Measurements from ENCODE around the gene C14orf39.

The C14orf39 gene, protein sequence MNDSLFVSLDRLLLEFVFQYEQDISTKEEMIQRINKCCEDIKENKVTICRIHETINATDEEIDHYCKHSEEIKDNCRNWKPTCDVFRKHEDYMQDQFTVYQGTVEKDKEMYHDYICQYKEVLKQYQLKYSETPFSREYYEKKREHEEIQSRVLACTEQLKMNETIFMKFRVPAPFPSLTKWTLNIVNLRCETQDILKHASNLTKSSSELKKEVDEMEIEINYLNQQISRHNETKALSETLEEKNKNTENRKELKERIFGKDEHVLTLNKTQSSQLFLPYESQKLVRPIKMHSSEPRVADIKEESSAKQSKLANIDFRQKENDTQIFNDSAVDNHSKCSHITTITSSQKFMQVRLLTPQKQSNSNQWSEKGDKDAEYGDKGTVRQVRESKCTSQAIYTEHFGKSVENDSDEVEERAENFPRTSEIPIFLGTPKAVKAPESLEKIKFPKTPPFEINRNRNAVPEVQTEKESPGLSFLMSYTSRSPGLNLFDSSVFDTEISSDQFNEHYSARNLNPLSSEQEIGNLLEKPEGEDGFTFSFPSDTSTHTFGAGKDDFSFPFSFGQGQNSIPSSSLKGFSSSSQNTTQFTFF

DNA sequence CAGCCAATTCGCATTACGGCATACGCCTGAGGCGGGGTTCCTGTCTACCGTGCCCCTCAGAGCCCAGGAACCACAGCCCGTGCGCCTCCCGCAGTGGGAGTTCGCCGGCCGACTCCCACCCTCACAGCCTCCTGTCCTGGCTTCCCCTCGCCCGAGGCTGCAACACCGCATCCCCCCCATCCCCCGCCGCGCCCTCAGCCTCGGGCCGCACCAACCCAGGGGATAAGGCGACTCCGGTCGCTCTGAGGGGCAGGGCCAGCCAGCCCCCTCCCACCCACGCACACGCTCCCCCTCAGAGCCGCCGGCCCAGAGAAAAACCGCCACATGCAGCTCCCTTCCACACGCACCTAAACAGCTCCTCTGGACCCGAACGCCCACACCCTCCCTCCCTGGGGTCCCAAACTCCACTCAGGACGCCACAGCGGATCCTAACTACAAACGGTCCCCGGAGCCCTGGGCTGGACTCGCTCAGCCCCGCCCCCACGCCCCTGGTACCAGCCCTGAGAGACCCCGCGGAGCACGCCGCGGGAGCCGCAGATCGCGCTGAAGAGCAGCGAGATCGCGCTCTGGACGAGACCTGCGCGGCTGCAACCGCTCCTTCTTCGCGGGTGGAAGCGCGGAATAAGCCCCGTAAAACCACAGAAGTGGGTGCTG lies at the start of gene C14orf39:
TSS of gene C14orf39 (minus strand) at position 466 of the 654 bp plus-strand sequence. CDS start 985 bp downstream, outside the sequence.
- DNase-seq = no peak

DNA sequence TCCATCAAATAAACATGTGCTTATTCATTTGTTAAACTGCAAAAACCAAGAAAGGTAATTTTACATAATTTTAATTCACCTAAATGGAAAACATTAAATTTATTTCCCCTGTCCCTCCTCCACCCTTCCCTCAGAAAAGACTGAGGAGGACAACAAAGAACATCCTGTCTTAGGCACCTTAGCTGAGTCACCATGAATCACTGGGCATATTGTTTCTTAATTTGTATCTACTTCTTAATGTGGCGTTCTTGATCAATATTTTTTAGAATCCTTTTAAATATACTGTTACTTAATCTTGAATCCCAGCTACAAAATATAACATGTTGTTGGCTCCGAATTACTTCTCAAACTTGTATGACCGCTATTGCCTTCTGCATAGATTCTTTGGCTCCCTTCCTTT lies 46.6 kb upstream of the C14orf39 start:
- DNase-seq = no peak

DNA sequence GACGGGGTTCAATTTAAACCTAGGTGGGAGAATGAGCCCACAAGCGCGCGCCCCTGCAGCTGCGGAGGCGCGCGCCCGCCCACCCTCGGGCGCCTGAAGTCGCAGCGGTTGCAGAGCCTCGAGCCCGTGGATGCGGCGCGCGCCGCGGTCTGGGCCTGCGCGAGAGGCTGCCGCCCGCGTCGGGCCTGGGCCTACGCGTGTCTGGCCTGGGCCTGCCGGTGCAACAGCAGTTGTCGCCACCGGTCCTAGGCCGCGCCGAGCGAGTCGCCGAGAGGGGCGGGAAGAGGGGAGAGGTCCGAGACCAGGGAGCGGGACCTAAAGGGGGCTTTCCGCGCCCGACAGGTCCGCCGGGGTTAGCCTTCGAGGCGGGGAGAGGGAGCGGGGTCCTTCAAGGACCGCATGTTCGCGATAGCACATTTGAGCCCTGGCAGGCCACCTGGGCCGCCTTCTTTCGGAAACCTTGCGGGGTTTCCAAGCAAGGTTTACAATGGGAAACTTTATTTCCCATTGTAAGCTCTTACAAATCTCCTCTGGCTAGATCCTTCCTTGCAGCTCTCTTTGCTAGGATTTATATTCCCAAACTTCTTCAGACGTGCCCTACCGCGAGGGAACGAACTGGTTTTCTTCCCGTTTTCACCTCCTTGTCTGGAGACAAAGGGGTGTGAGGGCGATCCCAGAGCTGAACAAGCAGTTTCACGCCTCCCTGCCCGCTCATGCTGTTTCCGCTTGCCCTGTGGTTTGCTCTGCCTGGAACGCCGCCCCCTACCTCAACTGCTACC lies 29.8 kb upstream of the C14orf39 start:
- DNase-seq = no peak

- no peak for DNase-seq
Observed at GRCh38 chr14:60514741-60515491, 29.1 kb upstream of the C14orf39 start.

GRCh38 chr14:60514378-60514740 lies 28.5 kb upstream of the C14orf39 start:
- no peak for DNase-seq

DNA sequence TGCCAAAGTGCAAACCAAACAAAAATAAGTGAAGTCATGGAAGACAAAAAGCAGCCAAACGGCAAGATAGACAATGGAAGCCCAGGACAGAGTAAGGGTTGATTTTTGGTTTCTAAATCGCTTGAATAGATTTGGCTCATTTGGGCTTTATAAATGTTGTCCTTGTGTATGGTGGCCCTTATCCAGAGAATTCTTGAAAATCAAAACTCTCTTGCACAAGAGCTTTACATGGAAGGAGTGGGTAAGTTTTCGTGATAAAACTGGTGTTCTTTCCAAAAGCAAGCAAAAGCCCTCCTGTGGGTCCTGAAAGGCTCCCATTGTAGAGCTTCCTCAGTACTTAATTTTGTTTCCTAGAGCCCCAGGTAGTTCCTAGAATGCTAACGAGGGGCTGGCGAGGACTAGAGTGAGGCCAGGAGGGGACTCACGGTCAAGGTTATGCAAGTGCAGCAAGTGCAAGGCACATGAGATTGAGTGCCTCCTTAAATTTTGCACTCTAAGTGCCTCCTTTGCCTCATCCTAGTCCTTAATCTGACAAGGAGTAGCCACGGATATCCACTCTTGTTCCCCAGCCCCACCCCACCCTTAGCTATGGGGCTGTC lies 27.2 kb upstream of the C14orf39 start:
- DNase-seq = no peak

- no peak for DNase-seq
Observed at GRCh38 chr14:60512126-60512525, 26.3 kb upstream of the C14orf39 start.

- DNase-seq = no peak
Observed at GRCh38 chr14:60510951-60511599, 25.2 kb upstream of the C14orf39 start.

GRCh38 chr14:60510254-60510950 lies 24.5 kb upstream of the C14orf39 start:
- DNase-seq = no peak

DNA sequence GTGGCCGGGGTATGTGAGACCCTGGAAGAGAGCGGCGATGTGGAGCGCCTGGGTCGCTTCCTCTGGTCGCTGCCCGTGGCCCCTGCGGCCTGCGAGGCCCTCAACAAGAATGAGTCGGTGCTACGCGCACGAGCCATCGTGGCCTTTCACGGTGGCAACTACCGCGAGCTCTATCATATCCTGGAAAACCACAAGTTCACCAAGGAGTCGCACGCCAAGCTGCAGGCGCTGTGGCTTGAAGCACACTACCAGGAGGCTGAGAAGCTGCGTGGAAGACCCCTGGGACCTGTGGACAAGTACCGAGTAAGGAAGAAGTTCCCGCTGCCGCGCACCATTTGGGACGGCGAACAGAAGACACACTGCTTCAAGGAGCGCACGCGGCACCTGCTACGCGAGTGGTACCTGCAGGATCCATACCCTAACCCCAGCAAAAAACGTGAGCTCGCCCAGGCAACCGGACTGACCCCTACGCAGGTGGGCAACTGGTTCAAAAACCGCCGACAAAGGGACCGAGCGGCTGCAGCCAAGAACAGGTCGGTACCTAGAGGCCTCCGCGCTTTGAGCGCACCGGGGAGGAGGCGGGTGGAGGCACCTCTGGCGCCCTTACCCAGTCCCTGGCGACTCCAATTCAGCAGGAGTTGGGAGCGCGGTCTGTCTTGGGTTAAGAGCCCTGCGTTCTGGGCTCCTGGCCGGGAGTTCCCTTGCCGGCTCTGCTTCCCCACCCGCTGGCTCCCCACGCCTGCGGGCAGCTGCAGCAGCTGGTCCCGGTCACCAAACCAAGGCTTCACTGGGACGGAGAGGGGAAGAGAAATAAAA lies 23.8 kb upstream of the C14orf39 start:
- no peak for DNase-seq

DNA sequence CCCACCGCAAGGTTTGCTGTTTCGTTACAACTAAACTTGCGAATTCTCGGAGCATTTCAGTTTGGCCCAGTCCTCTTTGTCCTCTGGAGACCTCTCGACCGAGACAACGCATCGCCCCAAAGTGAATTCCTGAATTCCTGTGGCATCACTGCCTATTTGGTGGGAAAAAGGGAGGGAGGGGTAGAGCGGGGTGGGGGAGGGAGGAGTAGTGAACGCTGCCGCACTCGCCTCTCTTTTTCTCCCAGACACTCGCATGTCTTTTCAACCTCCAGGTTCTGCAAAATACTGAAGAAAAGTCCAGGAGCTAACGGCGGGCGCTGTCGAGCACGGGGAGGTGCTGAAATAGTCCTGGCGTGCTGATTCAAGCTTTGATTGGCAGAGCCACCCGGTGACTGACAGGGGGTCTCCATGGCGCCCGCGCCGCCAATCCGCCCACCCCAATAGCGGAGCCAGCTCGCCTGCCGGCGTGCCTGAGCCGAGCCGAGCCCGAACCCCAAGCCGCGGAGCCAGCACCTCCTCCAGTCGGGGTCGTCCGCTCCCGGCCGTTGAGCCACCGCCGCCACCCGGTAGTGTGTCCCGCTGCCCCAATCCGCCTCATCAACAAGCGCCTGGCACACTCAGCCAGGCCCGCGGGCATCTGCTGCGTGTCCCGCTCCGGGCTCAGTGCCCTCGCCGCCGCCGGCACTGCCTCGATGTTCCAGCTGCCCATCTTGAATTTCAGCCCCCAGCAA lies 23.0 kb upstream of the C14orf39 start, which contains the start of gene SIX6:
TSS of gene SIX6 (plus strand) at position 440 of the 731 bp plus-strand sequence. CDS start at position 693, 253 bp downstream.
- no peak for DNase-seq

- DNase-seq = no peak
Observed at GRCh38 chr14:60508363-60508706, 22.5 kb upstream of the C14orf39 start.

DNA sequence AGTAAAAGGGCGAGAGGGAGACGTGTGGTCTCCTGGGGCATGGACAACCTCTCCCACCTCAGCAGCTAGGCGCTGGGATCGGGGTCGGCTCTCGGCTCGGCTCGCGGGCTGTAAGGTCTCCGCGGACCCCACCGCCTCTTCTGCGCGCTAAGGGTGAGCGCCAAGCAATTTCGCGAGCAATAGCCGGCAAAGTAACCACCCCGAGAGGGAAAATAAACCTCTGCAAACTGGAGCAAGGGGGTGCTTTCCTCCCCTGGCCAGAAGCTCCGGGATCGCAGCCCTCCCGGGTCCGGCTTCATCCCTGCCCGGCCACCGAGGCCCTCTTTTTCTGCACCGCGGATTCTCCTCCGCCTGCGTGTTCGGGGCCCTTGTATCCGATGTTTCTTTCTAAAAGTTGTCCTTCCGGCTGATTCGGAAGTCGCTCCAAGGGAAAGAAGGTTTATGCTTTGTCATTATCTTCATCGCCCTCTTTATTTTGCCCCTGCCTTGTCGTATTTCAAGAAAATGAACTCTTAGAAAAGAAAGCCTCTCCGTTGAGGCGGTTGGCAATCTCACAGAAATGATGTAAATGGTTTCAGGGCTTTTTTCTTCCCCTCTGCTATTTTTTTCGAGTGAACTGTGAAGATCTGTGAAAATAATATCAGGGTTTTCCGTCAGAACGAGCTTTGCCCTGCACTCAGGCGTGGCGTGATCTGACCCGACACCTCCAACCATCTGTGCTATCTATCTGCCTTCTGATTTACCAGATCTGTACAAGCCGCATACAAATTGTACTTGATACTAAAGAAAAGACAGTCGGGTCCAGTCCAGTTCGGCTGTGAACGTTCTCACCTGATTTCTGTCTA lies 21.3 kb upstream of the C14orf39 start:
- no peak for DNase-seq

- DNase-seq = no peak
Observed at GRCh38 chr14:60506462-60506984, 20.7 kb upstream of the C14orf39 start.

GRCh38 chr14:60506010-60506409 lies 20.1 kb upstream of the C14orf39 start:
- no peak for DNase-seq

- DNase-seq = no peak
Observed at GRCh38 chr14:60505448-60505847, 19.6 kb upstream of the C14orf39 start.

DNA sequence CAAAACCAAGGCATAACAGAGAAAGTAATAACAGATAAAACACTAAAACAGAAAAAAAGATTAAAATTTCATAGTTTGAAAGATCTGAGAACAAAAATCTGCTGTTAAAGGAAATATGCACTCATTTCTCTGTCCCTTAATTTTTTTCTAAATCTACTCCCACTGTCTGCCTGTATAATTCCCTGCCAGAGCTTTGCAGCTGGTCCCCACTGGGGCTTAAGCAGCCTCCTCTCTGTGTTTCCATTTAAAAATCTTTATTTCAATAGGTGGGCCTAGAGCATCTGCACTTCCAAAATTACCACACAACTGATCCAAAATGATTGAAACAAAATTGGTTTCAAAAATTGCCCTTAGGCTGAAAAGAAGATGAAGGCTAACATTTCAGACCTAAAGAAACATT lies 16.7 kb upstream of the C14orf39 start:
- no peak for DNase-seq

DNA sequence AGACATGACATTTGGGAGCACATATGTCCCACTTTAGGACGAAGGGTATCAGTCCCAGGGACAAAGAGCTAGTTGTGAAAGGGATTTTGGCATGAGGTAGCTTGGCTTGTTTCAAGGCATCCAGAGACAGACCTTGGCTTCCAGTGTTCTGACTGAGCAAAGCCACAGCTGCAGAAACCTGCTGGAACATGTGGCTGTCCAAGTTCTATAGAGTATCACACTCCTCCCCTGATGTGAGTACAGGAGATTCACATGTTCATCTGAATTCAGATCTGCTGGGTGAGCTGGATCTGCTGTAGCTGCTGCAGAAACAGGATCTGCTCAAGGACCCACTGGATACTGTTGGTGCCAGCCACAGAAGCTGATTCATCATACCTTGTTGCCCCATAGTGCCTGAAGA lies 10.1 kb upstream of the C14orf39 start:
- no peak for DNase-seq
